Chondrocyte (in vitro differentiated cells): ENCODE results near the gene CCDC51. TPM values are rescaled to one million over a fixed set of nuclear protein-coding genes. Genes with fewer than 3 reads are reported as not detected.
"Not testable (repeated sequence)": the region's sequence is repeated elsewhere in the genome, so short reads cannot be mapped to it uniquely, and the experiment has no call there.

Source experiments
- DNase-seq: peaks from one replicate; pipeline ENCODE4 v3.0.0; 2021; ENCODE audit warnings: mixed read lengths, low spot score
- H3K27ac Mint-ChIP-seq: one replicate; pipeline ENCODE4 v1.8.0; 2021; ENCODE audit warnings: mild to moderate bottlenecking, moderate library complexity, mixed read lengths; ENCODE audit not compliant: unreplicated experiment
- H3K27me3 Mint-ChIP-seq: 2 replicates; pipeline ENCODE4 v1.8.0; 2021; ENCODE audit warnings: low read depth, mixed read lengths
- H3K36me3 Mint-ChIP-seq: 2 replicates; pipeline ENCODE4 v1.8.0; 2021; ENCODE audit warnings: low read depth, mixed read lengths
- H3K4me1 Mint-ChIP-seq: 2 replicates; pipeline ENCODE4 v1.8.0; 2021; ENCODE audit warnings: low read depth, mild to moderate bottlenecking, mixed read lengths
- H3K4me3 Mint-ChIP-seq: one replicate; pipeline ENCODE4 v1.8.0; 2021; ENCODE audit warnings: mild to moderate bottlenecking, moderate library complexity, mixed read lengths; ENCODE audit not compliant: unreplicated experiment
- H3K9me3 Mint-ChIP-seq: 2 replicates; pipeline ENCODE4 v1.8.0; 2021; ENCODE audit warnings: low read depth, mixed read lengths
- CTCF ChIP-seq: fragments of 200-600 bp; sonication (generic); IDR thresholded peaks from 2 replicates; pipeline ENCODE4 v1.5.0; 2021; ENCODE audit warnings: antibody characterized with exemption, mild to moderate bottlenecking, moderate library complexity
- total RNA-seq: library from RNA; stranded (reverse); gene quantifications from 3 replicates; pipeline ENCODE4 v1.2.1, GENCODE V29; 2021

The CCDC51 gene
- total RNA-seq, 1 donor from 2014 or later = 25.8 TPM

GRCh38 chr3:48477959-48478520 lies 38.1 kb upstream of the CCDC51 start:
- Mint-ChIP-seq H3K36me3 (peaks cover 4% of the 10 kb centered on the region), H3K4me3 (no peak overlapping the region), H3K27me3 (no peaks in the 10 kb centered on the region), H3K4me1 (peaks cover 5% of the 10 kb centered on the region), H3K9me3 (no peaks in the 10 kb centered on the region), H3K27ac (no peak overlapping the region)
- no peak for TF ChIP-seq CTCF
- DNase-seq = no peak

GRCh38 chr3:48476426-48477053 lies 36.6 kb upstream of the CCDC51 start:
- Mint-ChIP-seq H3K4me3 (no peak overlapping the region), H3K36me3 (peaks cover 7% of the 10 kb centered on the region), H3K27me3 (no peaks in the 10 kb centered on the region), H3K27ac (no peak overlapping the region), H3K4me1 (peaks cover 8% of the 10 kb centered on the region), H3K9me3 (no peaks in the 10 kb centered on the region)
- no peak for DNase-seq
- no peak for TF ChIP-seq CTCF

GRCh38 chr3:48475188-48475587 lies 35.3 kb upstream of the CCDC51 start:
- Mint-ChIP-seq H3K27me3 (no peaks in the 10 kb centered on the region), H3K27ac (peak overlapping the region; percentile 17), H3K36me3 (peaks cover 6% of the 10 kb centered on the region), H3K4me3 (no peak overlapping the region), H3K4me1 (peaks cover 8% of the 10 kb centered on the region), H3K9me3 (no peaks in the 10 kb centered on the region)
- no peak for TF ChIP-seq CTCF
- DNase-seq = no peak

GRCh38 chr3:48474619-48475018 lies 34.7 kb upstream of the CCDC51 start:
- Mint-ChIP-seq H3K36me3 (peaks cover 7% of the 10 kb centered on the region), H3K9me3 (no peaks in the 10 kb centered on the region), H3K4me1 (peaks cover 12% of the 10 kb centered on the region), H3K4me3 (no peak overlapping the region), H3K27ac (no peak overlapping the region), H3K27me3 (no peaks in the 10 kb centered on the region)
- DNase-seq = no peak
- TF ChIP-seq CTCF = no peak

GRCh38 chr3:48474031-48474430 lies 34.1 kb upstream of the CCDC51 start:
- H3K9me3 Mint-ChIP-seq, H3K36me3 Mint-ChIP-seq, H3K27me3 Mint-ChIP-seq, H3K4me3 Mint-ChIP-seq, DNase-seq, H3K27ac Mint-ChIP-seq: not testable (repeated sequence)
- H3K4me1 Mint-ChIP-seq = peaks cover 18% of the 10 kb centered on the region

- no peaks in the 10 kb centered on the region for H3K9me3 Mint-ChIP-seq
- TF ChIP-seq CTCF = no peak
Measured at GRCh38 chr3:48473617-48473952, 33.7 kb upstream of the CCDC51 start.

More at GRCh38 chr3:48473617-48473952, 33.7 kb upstream of the CCDC51 start:
- H3K27ac Mint-ChIP-seq = peak overlapping the region; percentile 100
- H3K36me3 Mint-ChIP-seq = peaks cover 13% of the 10 kb centered on the region
- peaks cover 22% of the 10 kb centered on the region for H3K4me1 Mint-ChIP-seq
- H3K27me3 Mint-ChIP-seq = no peaks in the 10 kb centered on the region
- DNase-seq = no peak
- peak overlapping the region; percentile 100 for H3K4me3 Mint-ChIP-seq
